Lower lobe of right lung (tissue), 2 donors: ENCODE data around the gene SCNM1. TPM values are rescaled to one million over a fixed set of nuclear protein-coding genes. Genes with fewer than 3 reads are reported as not detected.

Experiments
- ATAC-seq, 2 donors: fragments of 200-7000 bp; cut with Tn5 transposase; one replicate each; pipeline ENCODE4 v1.9.1; 2020 to 2022; ENCODE audit warnings: mild to moderate bottlenecking in 2 of 2, moderate library complexity in 2 of 2
- DNase-seq: peaks from one replicate; pipeline ENCODE4 v3.0.0-alpha.2; 2020
- H3K27ac ChIP-seq: fragments of 200-600 bp; one replicate; pipeline ENCODE4 v1.8.0; 2022
- H3K27me3 ChIP-seq: fragments of 200-600 bp; one replicate; pipeline ENCODE4 v1.8.0; 2022; ENCODE audit warnings: low read depth
- H3K36me3 ChIP-seq: fragments of 200-600 bp; one replicate; pipeline ENCODE4 v1.8.0; 2022; ENCODE audit warnings: mild to moderate bottlenecking
- H3K4me1 ChIP-seq: fragments of 200-600 bp; one replicate; pipeline ENCODE4 v1.8.0; 2022
- H3K4me3 ChIP-seq: fragments of 200-600 bp; one replicate; pipeline ENCODE4 v1.8.0; 2022; ENCODE audit warnings: mild to moderate bottlenecking
- H3K9me3 ChIP-seq: fragments of 200-600 bp; one replicate; pipeline ENCODE4 v1.8.0; 2022
- intact Hi-C: fragments of 100-400 bp; cut with DNase I; formaldehyde crosslinking; loops from one replicate; pipeline ENCODE4 v1.11.0; 2022
- total RNA-seq: library from RNA; stranded (reverse); fragmentation: NEBNext Ultra II Directional; extraction: Animal tissue kit (Norgen Biotek cat#: 25700); gene quantifications from one replicate; pipeline ENCODE4 v1.2.1, GENCODE V29; 2021
- TF ChIP-seq, protein P1 (sequence below): fragments of 200-600 bp; IDR thresholded peaks from one replicate; pipeline ENCODE4 v1.8.0; 2022; ENCODE audit warnings: antibody characterized with exemption, mild to moderate bottlenecking
- donor health status: DM: no; HTN: yes; CAD: no; lungs with severe emphysema.

SCNM1 gene
- total RNA-seq, 1 donor from 2014 or later, result 38.4 TPM

GRCh38 chr1:151210830-151211229 is 44.9 kb downstream of the SCNM1 start:
- Histone ChIP-seq H3K4me1 (no peaks in the 10 kb centered on the region), H3K4me3 (no peak overlapping the region), H3K9me3 (no peaks in the 10 kb centered on the region), H3K27me3 (no peaks in the 10 kb centered on the region), H3K36me3 (peaks cover 60% of the 10 kb centered on the region), H3K27ac (no peak overlapping the region)
- TF ChIP-seq, protein P1, sequence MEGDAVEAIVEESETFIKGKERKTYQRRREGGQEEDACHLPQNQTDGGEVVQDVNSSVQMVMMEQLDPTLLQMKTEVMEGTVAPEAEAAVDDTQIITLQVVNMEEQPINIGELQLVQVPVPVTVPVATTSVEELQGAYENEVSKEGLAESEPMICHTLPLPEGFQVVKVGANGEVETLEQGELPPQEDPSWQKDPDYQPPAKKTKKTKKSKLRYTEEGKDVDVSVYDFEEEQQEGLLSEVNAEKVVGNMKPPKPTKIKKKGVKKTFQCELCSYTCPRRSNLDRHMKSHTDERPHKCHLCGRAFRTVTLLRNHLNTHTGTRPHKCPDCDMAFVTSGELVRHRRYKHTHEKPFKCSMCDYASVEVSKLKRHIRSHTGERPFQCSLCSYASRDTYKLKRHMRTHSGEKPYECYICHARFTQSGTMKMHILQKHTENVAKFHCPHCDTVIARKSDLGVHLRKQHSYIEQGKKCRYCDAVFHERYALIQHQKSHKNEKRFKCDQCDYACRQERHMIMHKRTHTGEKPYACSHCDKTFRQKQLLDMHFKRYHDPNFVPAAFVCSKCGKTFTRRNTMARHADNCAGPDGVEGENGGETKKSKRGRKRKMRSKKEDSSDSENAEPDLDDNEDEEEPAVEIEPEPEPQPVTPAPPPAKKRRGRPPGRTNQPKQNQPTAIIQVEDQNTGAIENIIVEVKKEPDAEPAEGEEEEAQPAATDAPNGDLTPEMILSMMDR, result no peak
- intact Hi-C loops, result no loop called here
- DNase-seq (no peak), ATAC-seq (no peak)

- no peaks in the 10 kb centered on the region for H3K27me3 ChIP-seq
- no peaks in the 10 kb centered on the region for H3K9me3 ChIP-seq
- H3K4me3 ChIP-seq, result no peak overlapping the region
- H3K4me1 ChIP-seq, result no peaks in the 10 kb centered on the region
- peaks cover 48% of the 10 kb centered on the region for H3K36me3 ChIP-seq
- no peak for ATAC-seq
- intact Hi-C loops, result no loop called here
- TF ChIP-seq, protein P1, result no peak
- no peak for DNase-seq
- H3K27ac ChIP-seq, result no peak overlapping the region
Observed at GRCh38 chr1:151211972-151212705, 46.2 kb downstream of the SCNM1 start.

DNA sequence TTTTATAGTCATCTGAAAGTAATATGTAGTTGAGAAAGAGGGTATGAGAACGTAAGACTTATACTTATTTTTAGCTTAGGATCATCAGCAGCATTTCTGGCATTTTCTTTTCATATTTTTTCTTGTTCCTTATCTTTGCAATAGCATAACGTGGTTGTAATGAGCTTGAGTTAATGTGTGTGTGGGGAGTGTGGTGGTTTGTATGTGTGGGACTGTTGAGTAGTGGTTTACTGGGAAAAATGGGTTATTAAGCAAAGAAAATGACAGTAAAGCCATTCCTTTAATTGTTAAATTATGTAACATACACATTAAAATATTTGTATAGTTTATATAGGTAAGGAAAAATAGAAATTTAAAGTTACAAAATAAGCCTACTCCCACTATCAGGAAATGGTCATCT is 47.6 kb downstream of the SCNM1 start:
- ATAC-seq (no peak), DNase-seq (no peak)
- TF ChIP-seq, protein P1, result no peak
- Histone ChIP-seq H3K4me3 (no peak overlapping the region), H3K27ac (no peak overlapping the region), H3K4me1 (no peaks in the 10 kb centered on the region), H3K9me3 (no peaks in the 10 kb centered on the region), H3K27me3 (no peaks in the 10 kb centered on the region), H3K36me3 (peaks cover 34% of the 10 kb centered on the region)
- intact Hi-C loops, result no loop called here

Other genes with a start within 250 kb of the SCNM1 start
- 47.5 TPM for gene SETDB1, start 239.8 kb upstream of the SCNM1 start, total RNA-seq
- gene CERS2, start 191.3 kb upstream of the SCNM1 start, total RNA-seq, result 297 TPM
- gene ANXA9, start 183.9 kb upstream of the SCNM1 start, total RNA-seq, result 0.68 TPM
- gene MINDY1, start 159.2 kb upstream of the SCNM1 start, total RNA-seq, result 27.8 TPM
- gene PRUNE1, start 157.7 kb upstream of the SCNM1 start, total RNA-seq, result 21.4 TPM
- gene BNIPL, start 129.6 kb upstream of the SCNM1 start, total RNA-seq, result 8.2 TPM
- 4.8 TPM for gene C1orf56, start 118.4 kb upstream of the SCNM1 start, total RNA-seq
- gene CDC42SE1, start 106.5 kb upstream of the SCNM1 start, total RNA-seq, result 114 TPM
- 0.56 TPM for gene MLLT11, start 105.7 kb upstream of the SCNM1 start, total RNA-seq
- 14.1 TPM for gene GABPB2, start 95.4 kb upstream of the SCNM1 start, total RNA-seq
- gene SEMA6C, start 19.5 kb upstream of the SCNM1 start, total RNA-seq, result 6.4 TPM
- 17.8 TPM for gene TNFAIP8L2, start 9.5 kb upstream of the SCNM1 start, total RNA-seq
- 6.5 TPM for gene LYSMD1, start 242 bp upstream of the SCNM1 start, total RNA-seq
- 2.1 TPM for gene TMOD4, start 9.8 kb downstream of the SCNM1 start, total RNA-seq
- 45.3 TPM for gene VPS72, start 24.1 kb downstream of the SCNM1 start, total RNA-seq
- 47.9 TPM for gene PIP5K1A, start 32.4 kb downstream of the SCNM1 start, total RNA-seq
- gene PSMD4, start 88.6 kb downstream of the SCNM1 start, total RNA-seq, result 106 TPM
- 23.7 TPM for gene ZNF687, start 116.2 kb downstream of the SCNM1 start, total RNA-seq
- gene PI4KB, start 161.3 kb downstream of the SCNM1 start, total RNA-seq, result 66.0 TPM
- gene RFX5, start 181.1 kb downstream of the SCNM1 start, total RNA-seq, result 57.6 TPM
- gene SELENBP1, start 206.6 kb downstream of the SCNM1 start, total RNA-seq, result 413 TPM
- 177 TPM for gene PSMB4, start 233.4 kb downstream of the SCNM1 start, total RNA-seq